ENCODE data around the gene DISC1. TPM values are rescaled to one million over a fixed set of nuclear protein-coding genes. Genes with fewer than 3 reads are reported as not detected.

Gene DISC1
- total RNA-seq, 2 experiments from 2014 or later, result 4.8 to 5.0 TPM

DNA sequence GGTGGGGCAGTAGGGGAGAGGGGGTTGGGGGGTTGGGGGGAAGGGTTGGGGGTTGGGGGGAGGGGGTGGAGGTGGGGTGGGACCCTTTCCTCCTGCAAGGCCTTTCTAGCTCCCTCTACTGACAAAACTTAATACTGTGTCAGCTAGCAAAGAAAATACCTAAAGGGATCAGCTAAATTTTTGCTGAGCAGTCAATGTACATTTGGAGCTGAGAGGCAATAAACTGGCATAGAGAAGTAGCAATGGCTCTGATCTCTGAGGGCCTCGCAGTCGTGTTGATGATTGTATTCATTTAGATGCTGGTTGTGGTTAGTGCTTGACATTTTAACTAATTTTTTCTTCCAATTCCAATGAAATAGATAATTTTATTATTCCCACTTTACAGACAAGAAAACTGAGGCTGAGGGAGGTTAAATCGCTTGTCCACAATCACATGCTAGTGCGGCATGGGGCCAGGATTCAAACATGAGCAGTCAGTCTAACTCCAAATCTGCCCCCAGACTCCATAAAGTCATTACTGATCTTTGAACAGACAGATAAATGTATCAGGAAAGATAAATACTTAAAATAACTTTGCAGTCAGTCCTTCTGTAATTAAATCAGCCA lies 357.1 kb downstream of the DISC1 start:
- peaks cover 2% of the 10 kb centered on the region for H3K4me1 Mint-ChIP-seq (ENCODE audit: low read depth)
- H3K4me3 Mint-ChIP-seq, result no peak overlapping the region
- H3K36me3 Mint-ChIP-seq (ENCODE audit: low read depth), result no peaks in the 10 kb centered on the region
- no peaks in the 10 kb centered on the region for H3K27me3 Mint-ChIP-seq (ENCODE audit: low read depth)
- CTCF ChIA-PET, result interaction anchor here (1.9 kb wide), 1 partner anchor 117 kb away, joined by 5 read pairs; no protein-coding TSS in a partner anchor
- intact Hi-C loops (cut with micrococcal nuclease), result no loop called here
- no peaks in the 10 kb centered on the region for H3K9me3 Mint-ChIP-seq
- H3K27ac Mint-ChIP-seq, result no peak overlapping the region
- no peak for DNase-seq

DNA sequence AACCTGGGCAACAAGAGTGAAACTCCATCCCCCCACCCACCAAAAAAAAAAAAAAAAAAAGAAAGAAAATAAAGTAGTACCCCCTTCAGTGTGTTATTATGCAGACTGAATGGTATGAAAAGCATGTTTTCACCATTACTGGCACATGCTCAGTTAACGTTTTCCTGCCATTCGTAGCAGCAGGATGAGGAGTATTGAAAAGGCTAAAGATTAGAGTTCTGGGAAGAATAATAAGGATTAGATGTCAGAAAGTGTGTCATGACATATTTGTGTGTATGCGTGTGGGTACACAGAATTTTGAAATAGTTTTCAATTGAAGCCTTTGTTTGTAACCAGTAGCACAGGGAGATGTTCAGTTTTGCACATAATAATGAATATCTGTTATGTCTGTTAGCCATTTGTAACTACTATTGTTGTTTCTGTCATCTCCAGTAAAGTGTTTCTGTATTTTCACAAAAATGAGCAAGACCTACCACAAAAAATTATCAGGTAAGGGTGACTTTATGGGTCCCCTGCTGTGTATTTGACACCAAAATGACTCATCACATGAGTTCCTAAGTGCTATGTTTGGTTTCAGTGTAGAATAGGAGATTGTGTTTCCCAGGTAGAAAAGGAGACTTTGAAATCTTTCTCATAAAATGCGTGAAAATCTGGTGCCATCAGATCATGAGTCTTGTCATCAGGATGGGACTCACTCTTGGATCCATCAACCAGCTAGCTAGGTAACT lies 358.9 kb downstream of the DISC1 start:
- H3K9me3 Mint-ChIP-seq, result no peaks in the 10 kb centered on the region
- no peak overlapping the region for H3K4me3 Mint-ChIP-seq
- intact Hi-C loops (cut with micrococcal nuclease), result no loop called here
- H3K27ac Mint-ChIP-seq, result no peak overlapping the region
- H3K4me1 Mint-ChIP-seq (ENCODE audit: low read depth), result peaks cover 2% of the 10 kb centered on the region
- no peak for DNase-seq
- no peaks in the 10 kb centered on the region for H3K27me3 Mint-ChIP-seq (ENCODE audit: low read depth)
- CTCF ChIA-PET, result interaction anchor here (0.7 kb wide), 1 partner anchor 188 kb away, joined by 3 read pairs; no protein-coding TSS in a partner anchor
- H3K36me3 Mint-ChIP-seq (ENCODE audit: low read depth), result no peaks in the 10 kb centered on the region

GRCh38 chr1:231986631-231987336 lies 360.2 kb downstream of the DISC1 start:
- Mint-ChIP-seq H3K4me3 (no peak overlapping the region), H3K27ac (no peak overlapping the region), H3K27me3 (ENCODE audit: low read depth) (no peaks in the 10 kb centered on the region), H3K36me3 (ENCODE audit: low read depth) (no peaks in the 10 kb centered on the region), H3K9me3 (no peaks in the 10 kb centered on the region), H3K4me1 (ENCODE audit: low read depth) (peaks cover 2% of the 10 kb centered on the region)
- intact Hi-C loops (cut with micrococcal nuclease), result no loop called here
- no peak for DNase-seq
- CTCF ChIA-PET, result no interaction called here

GRCh38 chr1:231990388-231990787 lies 363.8 kb downstream of the DISC1 start:
- no peak overlapping the region for H3K4me3 Mint-ChIP-seq
- DNase-seq, result no peak
- no peak overlapping the region for H3K27ac Mint-ChIP-seq
- intact Hi-C loops (cut with micrococcal nuclease), result no loop called here
- no peaks in the 10 kb centered on the region for H3K4me1 Mint-ChIP-seq (ENCODE audit: low read depth)
- CTCF ChIA-PET, result no interaction called here
- H3K9me3 Mint-ChIP-seq, result no peaks in the 10 kb centered on the region
- peaks cover 7% of the 10 kb centered on the region for H3K36me3 Mint-ChIP-seq (ENCODE audit: low read depth)
- H3K27me3 Mint-ChIP-seq (ENCODE audit: low read depth), result no peaks in the 10 kb centered on the region

DNA sequence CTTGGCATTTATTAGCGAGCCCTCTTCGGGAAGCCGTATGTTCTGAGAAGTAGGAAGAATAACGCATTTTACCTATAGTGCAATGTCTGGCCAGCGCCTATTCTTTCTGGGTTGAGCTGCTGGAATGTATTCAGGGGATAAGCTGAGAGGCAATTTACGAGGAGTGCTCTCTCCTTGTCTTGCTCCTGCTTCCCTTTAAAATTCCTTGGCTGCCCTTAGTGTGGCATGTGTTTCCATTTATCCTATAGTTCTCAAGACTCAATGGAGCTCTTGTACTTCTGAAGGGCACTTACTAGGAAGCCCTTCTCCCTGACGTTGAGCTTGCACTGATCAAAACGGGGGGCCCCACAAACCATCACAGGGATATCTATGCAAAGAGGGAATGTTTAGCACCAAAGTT lies 364.6 kb downstream of the DISC1 start:
- no peaks in the 10 kb centered on the region for H3K9me3 Mint-ChIP-seq
- CTCF ChIA-PET, result no interaction called here
- no peaks in the 10 kb centered on the region for H3K4me1 Mint-ChIP-seq (ENCODE audit: low read depth)
- no peak for DNase-seq
- H3K36me3 Mint-ChIP-seq (ENCODE audit: low read depth), result peaks cover 7% of the 10 kb centered on the region
- no peaks in the 10 kb centered on the region for H3K27me3 Mint-ChIP-seq (ENCODE audit: low read depth)
- intact Hi-C loops (cut with micrococcal nuclease), result no loop called here
- H3K4me3 Mint-ChIP-seq, result no peak overlapping the region
- no peak overlapping the region for H3K27ac Mint-ChIP-seq

DNA sequence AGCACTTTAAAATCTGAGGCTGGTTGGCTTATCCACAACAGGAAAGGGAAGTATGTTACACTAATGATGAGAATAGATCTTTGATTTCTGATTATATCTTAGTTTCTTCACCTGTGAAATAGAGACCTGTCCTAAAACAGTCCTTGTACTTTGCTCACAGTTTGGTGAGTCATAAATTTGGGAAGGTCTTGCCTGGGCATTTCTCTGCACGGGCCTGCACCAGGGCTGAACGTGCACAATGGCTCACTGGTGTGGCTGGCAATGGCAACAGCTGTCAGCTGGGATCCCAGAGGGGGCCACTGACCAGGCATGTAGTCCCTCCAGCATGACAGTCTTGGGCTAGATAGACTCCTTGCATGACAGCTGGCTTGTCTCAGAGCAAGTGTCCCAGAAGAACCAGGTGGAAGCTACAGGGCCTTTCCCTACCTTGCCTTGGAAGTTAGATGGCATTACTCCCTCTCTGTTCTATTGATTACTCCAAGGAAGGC lies 367.4 kb downstream of the DISC1 start:
- Mint-ChIP-seq H3K27ac (no peak overlapping the region), H3K4me3 (no peak overlapping the region), H3K36me3 (ENCODE audit: low read depth) (peaks cover 8% of the 10 kb centered on the region), H3K9me3 (no peaks in the 10 kb centered on the region), H3K4me1 (ENCODE audit: low read depth) (no peaks in the 10 kb centered on the region), H3K27me3 (ENCODE audit: low read depth) (no peaks in the 10 kb centered on the region)
- intact Hi-C loops (cut with micrococcal nuclease), result no loop called here
- CTCF ChIA-PET, result no interaction called here
- DNase-seq, result no peak

DNA sequence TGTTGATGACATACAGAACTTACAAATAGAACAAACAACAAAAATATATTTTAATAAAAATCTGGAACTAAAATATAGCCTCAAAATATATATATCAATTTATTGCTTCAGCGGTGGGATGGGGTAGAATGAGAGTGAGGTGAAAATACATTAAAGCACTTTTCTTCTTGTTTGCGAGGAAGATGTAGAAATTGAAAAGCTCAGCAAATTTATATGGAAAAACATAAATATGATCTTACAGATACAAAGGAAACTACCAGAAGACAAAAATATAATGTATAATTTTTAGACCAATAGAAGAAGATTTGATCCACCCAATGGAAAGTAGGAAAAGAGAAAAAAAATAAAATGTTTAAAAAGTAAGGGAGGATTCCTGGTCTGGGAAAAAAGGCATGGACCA lies 372.2 kb downstream of the DISC1 start:
- intact Hi-C loops (cut with micrococcal nuclease), result no loop called here
- CTCF ChIA-PET, result no interaction called here
- DNase-seq, result no peak
- H3K36me3 Mint-ChIP-seq (ENCODE audit: low read depth), result peaks cover 3% of the 10 kb centered on the region
- no peaks in the 10 kb centered on the region for H3K9me3 Mint-ChIP-seq
- H3K4me1 Mint-ChIP-seq (ENCODE audit: low read depth), result no peaks in the 10 kb centered on the region
- no peak overlapping the region for H3K4me3 Mint-ChIP-seq
- no peak overlapping the region for H3K27ac Mint-ChIP-seq
- no peaks in the 10 kb centered on the region for H3K27me3 Mint-ChIP-seq (ENCODE audit: low read depth)

DNA sequence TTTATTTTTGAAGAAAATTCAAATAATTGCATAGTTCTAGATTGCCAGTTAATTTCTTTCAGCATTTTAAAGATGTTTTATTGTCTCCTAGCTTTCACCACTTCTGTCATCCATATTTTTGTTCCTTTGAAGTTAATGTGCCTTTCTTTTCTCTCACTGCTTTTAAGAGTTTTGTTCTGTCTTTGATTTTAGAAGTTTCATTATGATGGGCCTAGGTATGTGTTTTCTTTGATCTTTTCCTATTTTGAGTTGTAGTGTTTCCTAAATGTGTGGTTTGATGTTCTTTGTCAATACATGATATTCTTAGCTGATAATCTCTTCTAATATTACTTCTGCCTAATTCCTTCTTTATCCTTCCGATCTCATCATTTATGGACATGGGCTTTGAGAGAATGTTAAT lies 378.7 kb downstream of the DISC1 start:
- DNase-seq, result no peak
- no peak overlapping the region for H3K4me3 Mint-ChIP-seq
- CTCF ChIA-PET, result no interaction called here
- H3K27ac Mint-ChIP-seq, result no peak overlapping the region
- no peaks in the 10 kb centered on the region for H3K9me3 Mint-ChIP-seq
- peaks cover 3% of the 10 kb centered on the region for H3K4me1 Mint-ChIP-seq (ENCODE audit: low read depth)
- intact Hi-C loops (cut with micrococcal nuclease), result no loop called here
- H3K36me3 Mint-ChIP-seq (ENCODE audit: low read depth), result peaks cover 2% of the 10 kb centered on the region
- H3K27me3 Mint-ChIP-seq (ENCODE audit: low read depth), result no peaks in the 10 kb centered on the region

- H3K27ac Mint-ChIP-seq, result no peak overlapping the region
- intact Hi-C loops (cut with micrococcal nuclease), result no loop called here
- H3K36me3 Mint-ChIP-seq (ENCODE audit: low read depth), result peaks cover 2% of the 10 kb centered on the region
- no peaks in the 10 kb centered on the region for H3K27me3 Mint-ChIP-seq (ENCODE audit: low read depth)
- no peaks in the 10 kb centered on the region for H3K9me3 Mint-ChIP-seq
- CTCF ChIA-PET, result interaction anchor here (0.6 kb wide), 1 partner anchor 244 kb away, joined by 4 read pairs; no protein-coding TSS in a partner anchor
- H3K4me3 Mint-ChIP-seq, result no peak overlapping the region
- peaks cover 3% of the 10 kb centered on the region for H3K4me1 Mint-ChIP-seq (ENCODE audit: low read depth)
- no peak for DNase-seq
Measured at GRCh38 chr1:232009741-232010140, 383.2 kb downstream of the DISC1 start.

DNA sequence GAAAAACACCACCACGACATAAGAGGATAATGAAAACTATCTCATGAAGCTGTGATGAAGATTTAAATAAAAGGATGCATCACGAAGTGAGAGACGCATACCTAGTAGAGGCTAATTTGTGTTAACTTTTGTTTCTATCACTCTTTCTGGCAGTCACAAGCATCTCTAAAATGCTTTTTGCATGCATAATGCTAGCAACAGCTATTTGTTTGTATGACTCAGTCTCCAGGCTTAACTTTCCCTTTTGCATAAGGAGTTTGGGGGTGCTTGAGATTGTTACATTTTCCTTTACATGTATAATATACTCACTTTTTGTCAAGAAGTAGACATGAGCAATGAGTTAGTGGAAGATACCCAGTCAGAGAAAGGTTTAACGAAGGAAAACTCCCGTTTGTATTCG lies 385.4 kb downstream of the DISC1 start:
- intact Hi-C loops (cut with micrococcal nuclease), result no loop called here
- H3K4me1 Mint-ChIP-seq (ENCODE audit: low read depth), result no peaks in the 10 kb centered on the region
- peaks cover 2% of the 10 kb centered on the region for H3K36me3 Mint-ChIP-seq (ENCODE audit: low read depth)
- H3K27me3 Mint-ChIP-seq (ENCODE audit: low read depth), result no peaks in the 10 kb centered on the region
- CTCF ChIA-PET, result no interaction called here
- no peak overlapping the region for H3K4me3 Mint-ChIP-seq
- no peak overlapping the region for H3K27ac Mint-ChIP-seq
- no peak for DNase-seq
- H3K9me3 Mint-ChIP-seq, result no peaks in the 10 kb centered on the region

DNA sequence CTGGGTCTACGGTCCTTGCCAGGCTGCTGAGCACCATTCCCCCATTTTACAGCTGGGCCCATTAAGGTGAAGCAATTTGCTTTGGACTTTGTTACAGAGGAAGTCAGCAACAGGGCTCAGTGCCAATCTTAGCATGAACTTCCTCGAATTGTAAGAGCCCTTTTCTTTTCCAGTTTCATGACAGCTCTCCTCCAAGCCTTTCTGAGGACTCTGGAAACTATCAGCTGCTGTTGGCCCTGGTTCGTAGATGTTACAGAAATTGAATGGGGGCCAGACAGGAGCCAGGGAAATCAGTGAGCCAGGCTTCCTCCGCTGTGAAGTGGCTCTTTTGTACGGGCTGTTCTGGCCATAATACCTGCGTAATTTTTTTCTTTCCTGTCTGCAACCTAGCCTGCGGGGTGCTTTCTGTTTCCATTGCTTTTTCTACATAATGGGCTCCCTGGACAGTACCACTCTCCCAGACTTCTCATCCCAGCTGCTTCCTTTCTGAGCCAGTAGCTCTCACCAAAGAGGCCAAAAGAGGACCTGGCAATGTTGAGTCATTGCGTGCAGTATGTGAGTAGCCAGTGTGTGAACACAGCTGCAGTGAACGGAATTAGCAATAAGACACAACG lies 386.3 kb downstream of the DISC1 start:
- intact Hi-C loops (cut with micrococcal nuclease), result no loop called here
- Mint-ChIP-seq H3K27me3 (ENCODE audit: low read depth) (no peaks in the 10 kb centered on the region), H3K4me3 (no peak overlapping the region), H3K27ac (no peak overlapping the region), H3K4me1 (ENCODE audit: low read depth) (no peaks in the 10 kb centered on the region), H3K9me3 (no peaks in the 10 kb centered on the region), H3K36me3 (ENCODE audit: low read depth) (peaks cover 2% of the 10 kb centered on the region)
- DNase-seq, result no peak
- CTCF ChIA-PET, result no interaction called here

- H3K36me3 Mint-ChIP-seq (ENCODE audit: low read depth), result no peaks in the 10 kb centered on the region
Measured at GRCh38 chr1:232014941-232015340, 388.4 kb downstream of the DISC1 start.

More at GRCh38 chr1:232014941-232015340, 388.4 kb downstream of the DISC1 start:
- CTCF ChIA-PET, result interaction anchor here (0.9 to 1.0 kb wide), 2 partner anchors 13 to 148 kb away, joined by 3 to 4 read pairs; no protein-coding TSS in a partner anchor
- DNase-seq, result no peak
- no peak overlapping the region for H3K4me3 Mint-ChIP-seq
- H3K27me3 Mint-ChIP-seq (ENCODE audit: low read depth), result no peaks in the 10 kb centered on the region
- no peaks in the 10 kb centered on the region for H3K9me3 Mint-ChIP-seq
- no peaks in the 10 kb centered on the region for H3K4me1 Mint-ChIP-seq (ENCODE audit: low read depth)
- intact Hi-C loops (cut with micrococcal nuclease), result no loop called here
- no peak overlapping the region for H3K27ac Mint-ChIP-seq
